GM08714 (cell line): ENCODE results near the gene LCN12.

Experiments used
- H3K4me3 ChIP-seq: fragments of 200-500 bp; sonication (Bioruptor generic); 2 replicates; pipeline ENCODE4 v1.5.1; 2014; ENCODE audit warnings: mild to moderate bottlenecking, low read length, inconsistent platforms
- ZNF274 ChIP-seq: IDR thresholded peaks from 2 replicates; pipeline ENCODE4 v1.6.1; 2012; ENCODE audit warnings: mild to moderate bottlenecking, low read depth, low read length

LCN12 gene

DNA sequence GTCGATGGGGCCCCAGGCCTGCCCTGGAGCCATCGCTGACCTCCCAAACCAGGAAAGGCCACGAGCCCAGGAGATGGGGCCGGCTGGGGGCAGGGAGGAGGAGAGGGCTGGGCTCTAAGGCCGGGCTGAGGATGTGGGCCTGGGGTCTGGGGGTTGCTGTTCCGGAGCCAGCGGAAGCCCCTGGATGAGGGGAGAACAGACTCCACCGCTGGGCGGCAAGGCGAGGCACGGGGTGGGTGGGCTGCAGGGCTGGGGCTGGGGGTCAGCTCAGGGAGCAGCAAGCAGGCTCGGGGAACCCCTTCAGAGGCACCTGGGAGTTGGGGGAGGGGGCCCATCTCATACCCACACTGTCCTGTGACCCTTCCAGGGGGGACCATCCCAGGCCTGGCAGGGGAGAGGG lies 11.7 kb downstream of the LCN12 start:
- H3K4me3 ChIP-seq = no peak overlapping the region
- TF ChIP-seq ZNF274 = no peak

DNA sequence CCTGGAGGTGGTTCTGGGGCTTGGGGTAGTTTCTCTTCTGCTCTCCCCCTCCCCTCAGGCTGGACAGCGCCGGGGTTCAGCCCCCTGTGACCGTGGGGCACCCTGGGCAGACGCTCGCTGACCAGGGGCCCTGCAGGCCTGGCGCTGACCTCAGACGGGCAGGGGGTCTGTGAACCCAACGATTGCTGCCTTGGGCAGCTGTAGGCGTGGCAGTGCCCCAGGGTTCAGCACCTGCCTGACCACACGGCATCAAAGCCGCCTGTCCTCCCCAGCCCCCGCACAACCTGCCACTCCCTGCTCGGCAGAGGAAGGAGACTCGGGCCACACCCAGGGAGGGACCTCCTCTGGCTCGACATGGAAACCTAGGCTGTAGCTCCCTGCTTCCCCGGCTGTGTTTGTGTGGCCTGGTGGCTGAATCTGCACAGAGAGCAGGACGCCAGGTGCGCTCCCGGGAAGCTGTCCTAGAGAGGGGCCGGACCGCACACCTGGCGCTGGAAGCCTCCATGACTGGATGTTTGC lies 12.2 kb downstream of the LCN12 start:
- no peak for TF ChIP-seq ZNF274
- no peak overlapping the region for H3K4me3 ChIP-seq

DNA sequence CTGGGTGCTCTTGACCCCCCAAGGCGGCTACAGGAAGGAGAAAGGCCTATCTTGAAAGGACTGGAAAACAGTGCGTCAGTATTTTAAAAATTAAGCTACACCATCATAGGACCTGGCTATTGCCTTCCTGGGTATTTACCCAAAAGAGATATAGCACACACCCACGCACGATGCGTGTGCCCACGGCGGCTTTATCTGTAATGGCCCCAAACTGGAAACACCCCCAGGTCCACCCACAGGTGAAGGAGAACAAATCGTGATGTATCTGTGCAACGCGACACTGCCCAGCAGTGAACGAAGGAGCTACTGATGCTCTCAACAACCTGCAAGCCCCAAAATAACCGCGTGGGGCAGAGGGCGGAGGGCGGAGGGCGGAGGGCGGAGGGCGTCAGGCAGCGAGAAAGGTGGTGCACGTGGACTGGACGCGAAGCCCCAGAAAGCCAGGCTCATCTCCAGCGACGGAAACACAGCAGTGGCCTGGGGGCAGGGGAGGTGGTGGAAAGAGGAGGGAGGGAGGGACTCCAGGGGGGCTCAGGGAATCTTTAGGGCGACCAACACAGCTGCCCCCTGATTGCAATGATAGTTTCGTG lies 12.9 kb downstream of the LCN12 start:
- H3K4me3 ChIP-seq = no peak overlapping the region
- no peak for TF ChIP-seq ZNF274

DNA sequence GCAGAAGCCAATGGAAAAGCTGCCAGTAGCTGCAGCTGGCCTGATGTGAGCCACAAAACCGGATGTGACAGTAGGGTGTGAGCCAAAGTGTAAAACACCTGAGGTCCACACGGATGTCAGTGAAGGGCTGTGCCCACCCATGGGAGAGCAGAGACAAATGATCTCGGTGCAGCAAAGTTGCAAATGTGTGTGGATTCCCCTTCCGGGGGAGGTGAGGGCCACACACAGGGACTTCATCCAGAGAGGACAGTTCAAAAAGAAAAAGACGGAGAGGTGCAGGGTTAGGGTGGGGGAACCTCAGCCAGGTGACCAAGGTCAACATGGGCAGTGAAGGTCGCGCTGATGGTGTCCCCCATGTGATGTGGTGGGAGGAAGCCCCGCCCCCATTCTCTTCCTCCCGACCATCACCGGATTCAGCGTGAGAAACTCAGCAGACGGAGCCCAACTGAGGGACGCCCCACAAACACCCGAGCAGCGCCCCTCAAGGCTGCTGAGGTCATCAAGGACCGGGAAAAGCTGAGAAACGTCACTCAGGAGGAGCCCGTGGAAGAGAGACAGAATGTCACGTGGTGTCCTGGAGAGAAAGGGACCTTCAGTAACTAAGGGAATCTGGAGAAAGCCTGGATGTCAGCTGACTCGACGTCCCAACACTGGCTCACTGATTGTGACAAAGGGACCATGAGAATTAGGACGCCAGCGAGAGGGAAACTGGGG lies 13.9 kb downstream of the LCN12 start:
- no peak overlapping the region for H3K4me3 ChIP-seq
- TF ChIP-seq ZNF274 = no peak

DNA sequence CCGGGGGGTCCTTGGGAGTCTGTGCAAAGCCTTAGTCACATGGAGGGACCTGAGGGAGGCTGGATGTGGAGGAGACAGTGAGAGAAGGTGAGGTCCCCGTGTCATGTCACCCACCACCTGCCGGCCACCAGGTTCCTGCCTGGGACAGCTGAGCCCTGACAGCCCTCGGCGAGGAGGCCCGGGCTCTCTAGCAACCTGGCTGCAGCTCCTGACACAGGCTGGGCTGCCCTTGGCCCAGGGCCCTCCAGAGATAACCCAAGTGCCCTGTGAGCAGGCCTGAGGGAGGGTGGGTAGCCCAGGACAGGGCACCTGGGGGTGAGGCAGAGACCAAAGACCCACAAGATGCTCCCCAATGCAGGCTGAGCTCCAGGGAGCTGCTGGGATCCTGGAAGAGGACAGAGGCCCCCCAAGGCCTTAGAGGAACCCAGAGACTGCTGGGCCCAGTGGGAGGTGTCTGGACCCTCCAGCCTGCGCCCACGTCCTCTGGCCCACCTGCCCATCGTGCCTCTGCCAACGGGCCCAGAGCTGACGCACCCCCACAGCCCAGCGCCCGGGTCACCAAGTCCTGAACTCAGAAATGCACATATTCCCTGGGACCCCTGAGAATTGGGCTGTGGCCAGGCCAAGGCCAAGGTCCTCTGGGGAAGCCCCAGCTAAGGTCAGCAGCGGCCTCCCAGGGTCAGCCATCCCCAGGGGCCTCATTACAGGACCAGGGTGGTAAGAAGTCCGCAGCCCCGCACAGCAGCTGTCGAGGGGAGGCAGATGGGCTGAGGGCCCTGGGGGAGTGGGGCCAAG lies 16.5 kb downstream of the LCN12 start:
- no peak for TF ChIP-seq ZNF274
- H3K4me3 ChIP-seq = no peak overlapping the region

DNA sequence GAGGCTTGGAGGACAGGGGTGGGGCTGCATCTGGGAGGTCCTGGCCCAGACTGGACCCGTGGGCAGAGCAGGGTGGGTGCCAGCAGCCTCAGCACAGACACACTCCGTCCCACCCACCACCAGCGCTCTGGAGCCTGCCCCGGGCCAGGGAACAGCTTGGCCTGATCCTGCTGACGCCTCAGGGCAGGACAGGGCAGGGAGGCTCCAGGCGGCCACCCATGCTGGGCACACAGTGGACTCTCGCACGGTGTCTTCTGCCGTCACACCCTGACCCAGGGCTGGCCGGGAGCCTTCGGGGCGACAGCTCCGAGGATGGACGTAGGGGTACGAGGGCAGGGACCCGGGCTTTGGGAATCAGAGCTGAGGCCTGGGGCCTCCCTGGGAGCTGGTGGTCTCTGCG lies 17.1 kb downstream of the LCN12 start:
- no peak overlapping the region for H3K4me3 ChIP-seq
- no peak for TF ChIP-seq ZNF274

DNA sequence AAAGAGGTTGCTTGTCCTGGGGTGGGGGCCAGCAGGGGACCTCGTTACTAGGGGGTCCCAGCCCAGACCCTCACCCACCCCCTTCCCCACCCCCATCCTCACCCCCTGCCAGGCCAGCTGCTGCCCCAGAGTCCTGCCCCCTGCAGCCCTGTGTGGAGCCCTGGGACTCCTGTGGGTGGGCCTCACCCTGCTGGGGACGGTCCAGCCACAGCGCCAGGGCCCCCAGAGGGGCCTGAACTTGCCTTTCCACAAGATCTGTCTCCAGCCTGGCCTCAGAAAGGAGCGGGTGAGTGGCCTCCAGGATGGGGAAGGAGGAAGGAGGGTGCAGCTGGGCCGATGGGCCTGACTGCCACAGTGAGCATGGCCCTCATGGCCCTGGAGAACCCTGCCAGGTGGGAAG lies 17.7 kb downstream of the LCN12 start:
- no peak overlapping the region for H3K4me3 ChIP-seq
- no peak for TF ChIP-seq ZNF274

DNA sequence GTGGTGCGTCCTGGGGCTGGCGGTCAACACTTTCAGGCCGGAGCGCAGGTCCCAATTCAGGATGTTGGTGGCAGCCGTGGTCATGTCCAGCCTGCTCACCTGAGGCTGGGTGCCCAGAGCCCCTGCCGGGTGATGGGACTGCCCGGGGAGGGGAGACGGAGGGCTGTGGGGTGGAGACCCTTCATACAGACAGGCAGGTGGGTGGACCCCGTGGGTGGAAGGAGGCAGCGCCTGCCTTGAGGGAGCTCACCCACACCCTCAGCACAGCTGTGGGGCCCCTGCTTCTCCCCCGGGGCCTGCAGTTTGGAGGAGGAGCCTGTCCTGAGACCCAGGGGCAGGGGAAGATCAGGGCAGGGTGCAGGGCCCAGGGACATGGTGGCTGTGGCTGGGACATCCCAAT lies 18.3 kb downstream of the LCN12 start:
- no peak for TF ChIP-seq ZNF274
- H3K4me3 ChIP-seq = no peak overlapping the region

DNA sequence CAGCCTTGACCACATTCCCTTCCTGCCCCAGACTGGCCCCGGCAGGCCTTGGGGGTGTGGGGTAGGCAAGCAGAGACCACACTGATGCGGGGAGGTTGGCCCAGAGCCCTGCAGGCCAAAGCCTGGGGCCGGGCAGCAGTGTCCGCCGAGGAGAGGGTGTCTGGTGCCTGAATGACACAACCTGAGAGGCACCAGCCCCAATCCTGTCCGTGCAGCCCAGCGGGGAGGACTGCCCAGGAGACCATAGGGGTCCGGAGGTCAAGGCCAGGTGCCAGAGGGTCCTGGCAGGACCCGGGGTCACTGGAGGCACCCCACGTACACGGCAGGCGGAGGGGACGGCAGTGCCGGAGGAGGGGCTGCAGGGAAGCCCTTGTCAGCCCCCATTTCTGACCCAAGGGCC lies 19.7 kb downstream of the LCN12 start:
- no peak for TF ChIP-seq ZNF274
- no peak overlapping the region for H3K4me3 ChIP-seq

DNA sequence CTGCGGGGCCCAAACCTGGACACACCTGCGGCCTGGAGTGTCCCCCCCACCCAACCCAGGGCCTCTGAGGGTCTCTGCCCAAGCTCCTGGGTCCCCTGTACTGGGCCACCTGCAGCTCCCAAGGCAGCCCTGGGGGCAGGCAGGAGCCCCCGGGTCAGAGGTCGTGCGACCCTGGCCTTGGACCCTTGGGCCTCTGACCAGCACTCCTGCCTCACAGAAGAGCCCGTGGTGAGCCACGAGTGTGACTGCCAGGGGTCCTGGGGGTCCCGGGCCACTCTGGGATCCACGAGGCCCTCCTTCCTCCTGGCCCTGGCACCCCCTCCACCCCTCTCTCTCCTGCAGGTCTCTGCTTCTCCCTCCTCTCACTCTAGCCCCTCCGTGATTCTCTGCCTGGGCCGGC lies 20.3 kb downstream of the LCN12 start:
- no peak for TF ChIP-seq ZNF274

DNA sequence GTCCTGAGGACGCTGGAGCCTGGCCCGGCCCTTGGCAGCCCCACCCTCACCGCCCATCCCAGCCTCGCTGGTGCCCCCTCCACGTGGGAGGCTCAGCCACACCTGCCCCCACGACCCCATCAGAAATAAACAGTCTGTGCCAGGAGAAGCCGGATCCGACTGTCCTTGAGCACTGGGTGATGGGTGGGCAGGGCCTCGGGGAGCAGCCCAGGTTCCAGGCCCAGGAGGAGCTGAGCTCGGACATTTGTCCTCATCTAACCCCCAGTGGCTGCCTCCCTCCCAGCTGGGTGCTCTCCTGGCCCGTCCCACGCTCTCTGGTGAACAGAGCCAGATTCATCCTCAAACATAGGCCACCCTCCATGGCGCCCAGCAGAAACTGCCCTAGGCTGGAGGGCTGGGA lies 20.7 kb downstream of the LCN12 start:
- no peak overlapping the region for H3K4me3 ChIP-seq
- no peak for TF ChIP-seq ZNF274

More for the DNA sequence above, 20.3 kb downstream of the LCN12 start:
- H3K4me3 ChIP-seq = no peak overlapping the region

DNA sequence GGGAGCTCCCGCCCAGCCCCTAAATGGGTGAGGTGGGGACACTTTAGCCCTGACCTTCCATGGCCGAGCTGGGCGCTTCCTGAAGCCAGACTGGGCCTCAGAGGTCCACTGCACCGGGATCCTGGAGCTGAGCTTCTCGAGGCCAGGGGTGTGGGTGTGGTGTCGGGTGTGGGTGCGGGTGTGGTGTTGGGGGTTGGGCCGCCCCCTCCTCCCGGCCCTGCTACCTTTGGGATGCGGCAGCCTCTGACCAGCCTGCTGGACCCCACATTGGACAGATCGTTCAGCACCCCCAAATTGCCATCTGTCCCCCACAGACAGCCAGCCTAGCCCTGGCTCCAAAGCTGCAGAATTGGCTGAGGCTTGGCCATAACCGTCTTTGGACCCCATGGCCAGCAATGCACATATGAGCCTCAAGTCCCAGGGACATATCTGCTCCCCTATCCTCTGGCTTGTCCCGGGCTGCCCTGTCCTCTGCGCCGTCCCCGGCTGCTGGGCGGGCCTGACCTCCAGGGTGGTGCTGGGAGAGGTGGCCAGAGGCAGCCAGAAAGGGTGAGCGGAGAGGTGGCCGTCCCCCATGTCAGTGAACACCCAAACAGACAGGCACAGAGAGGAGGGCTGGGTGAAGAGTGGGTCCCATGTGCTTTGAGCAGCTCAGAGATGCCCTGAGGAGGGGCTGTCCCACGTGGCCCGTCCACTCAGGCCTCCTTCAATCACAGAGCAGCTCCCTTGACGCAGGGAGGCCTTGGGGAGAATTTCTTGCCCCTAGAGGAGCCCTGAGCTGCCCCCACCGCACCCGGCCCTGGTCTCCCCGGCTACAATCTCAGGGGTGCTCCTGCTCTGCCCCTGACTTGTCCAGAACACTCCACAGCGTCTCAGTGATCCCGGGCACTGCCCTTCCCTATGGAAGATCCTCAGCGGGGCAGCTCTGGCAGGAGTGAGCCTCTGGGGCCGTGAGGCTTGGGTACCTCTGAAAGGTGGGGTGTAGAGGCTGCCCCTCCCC lies 21.8 kb downstream of the LCN12 start:
- no peak for TF ChIP-seq ZNF274
- no peak overlapping the region for H3K4me3 ChIP-seq

DNA sequence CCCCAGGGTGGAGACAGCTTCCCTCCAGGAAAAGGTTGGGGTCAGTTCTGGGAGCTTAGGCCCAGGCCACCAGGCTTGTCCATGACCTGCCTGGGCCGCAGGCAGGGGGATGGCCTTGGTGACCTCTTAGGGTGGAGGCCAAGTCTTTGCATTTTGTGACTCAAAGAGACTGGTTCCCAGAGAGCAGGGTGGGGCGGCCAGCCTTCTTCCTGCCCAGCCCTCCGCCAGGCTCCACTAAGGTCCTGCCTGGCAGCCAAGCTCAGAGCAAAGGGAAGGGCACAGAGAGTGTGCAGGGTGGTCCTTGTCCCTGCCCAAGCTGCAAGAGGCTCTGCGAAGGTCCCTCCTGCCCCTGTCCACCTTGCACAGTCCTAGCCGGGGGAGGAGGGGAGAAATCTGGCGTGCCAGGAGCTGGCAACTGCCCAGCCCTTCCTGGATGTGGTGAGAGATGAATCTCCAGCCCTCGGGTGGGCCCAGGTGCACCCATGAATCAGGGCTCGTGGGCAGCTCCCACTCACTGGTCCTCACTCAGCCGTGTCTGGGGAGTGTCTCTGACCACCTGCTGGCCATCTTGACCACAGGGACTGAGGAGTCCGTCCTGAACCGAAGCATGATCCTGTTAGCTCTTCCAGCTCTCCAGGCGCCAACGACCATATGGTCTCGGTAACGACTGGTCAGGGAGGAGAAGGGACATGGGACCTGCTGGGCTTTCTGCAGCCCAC lies 22.9 kb downstream of the LCN12 start:
- TF ChIP-seq ZNF274 = no peak
- no peak overlapping the region for H3K4me3 ChIP-seq
